ENCODE measurements around the gene CNTN2. TPM values are rescaled to one million over a fixed set of nuclear protein-coding genes. Genes with fewer than 3 reads are reported as not detected.

Gene CNTN2
- total RNA-seq, 1 experiment from 2014 or later: 1.2 TPM

- H3K36me3 Mint-ChIP-seq: no peaks in the 10 kb centered on the region
- ChIA-PET POLR2A (no interaction called here), CTCF (interaction anchor here (5.6 to 12.0 kb wide), 2 partner anchors 11 to 84 kb away, joined by 23 to 109 read pairs; no protein-coding TSS in a partner anchor)
- no peak for ATAC-seq
- H3K27me3 Mint-ChIP-seq (ENCODE audit: low read depth): no peaks in the 10 kb centered on the region
- no peak for DNase-seq (ENCODE audit: low spot score)
- no peak for TF ChIP-seq MLX (CRISPR knock-in tag; IDR thresholded peaks at IDR 0.05)
- TF ChIP-seq, protein P1, sequence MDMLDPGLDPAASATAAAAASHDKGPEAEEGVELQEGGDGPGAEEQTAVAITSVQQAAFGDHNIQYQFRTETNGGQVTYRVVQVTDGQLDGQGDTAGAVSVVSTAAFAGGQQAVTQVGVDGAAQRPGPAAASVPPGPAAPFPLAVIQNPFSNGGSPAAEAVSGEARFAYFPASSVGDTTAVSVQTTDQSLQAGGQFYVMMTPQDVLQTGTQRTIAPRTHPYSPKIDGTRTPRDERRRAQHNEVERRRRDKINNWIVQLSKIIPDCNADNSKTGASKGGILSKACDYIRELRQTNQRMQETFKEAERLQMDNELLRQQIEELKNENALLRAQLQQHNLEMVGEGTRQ (CRISPR knock-in tag; IDR thresholded peaks at IDR 0.05): no peak
- TF ChIP-seq, protein P2, sequence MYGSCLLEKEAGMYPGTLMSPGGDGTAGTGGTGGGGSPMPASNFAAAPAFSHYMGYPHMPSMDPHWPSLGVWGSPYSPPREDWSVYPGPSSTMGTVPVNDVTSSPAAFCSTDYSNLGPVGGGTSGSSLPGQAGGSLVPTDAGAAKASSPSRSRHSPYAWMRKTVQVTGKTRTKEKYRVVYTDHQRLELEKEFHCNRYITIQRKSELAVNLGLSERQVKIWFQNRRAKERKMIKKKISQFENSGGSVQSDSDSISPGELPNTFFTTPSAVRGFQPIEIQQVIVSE (CRISPR knock-in tag; IDR thresholded peaks at IDR 0.05; ENCODE audit: borderline replicate concordance): no peak
- TF ChIP-seq ZSCAN18 (CRISPR knock-in tag; IDR thresholded peaks at IDR 0.05): no peak
- TF ChIP-seq FOXK1 (CRISPR knock-in tag; IDR thresholded peaks at IDR 0.05): no peak
- no peak for TF ChIP-seq CREM (CRISPR knock-in tag; IDR thresholded peaks at IDR 0.05)
- no peaks in the 10 kb centered on the region for H3K9me3 Mint-ChIP-seq
- no peak overlapping the region for H3K27ac Mint-ChIP-seq
- no peak overlapping the region for H3K4me3 Mint-ChIP-seq
- H3K4me1 Mint-ChIP-seq: 0 out of 2 replicates have a peak, but pooled peaks cover 2% of the 10 kb centered on the region
These were observed 30.5 kb downstream of the CNTN2 start for GRCh38 chr1:205073511-205073910.

DNA sequence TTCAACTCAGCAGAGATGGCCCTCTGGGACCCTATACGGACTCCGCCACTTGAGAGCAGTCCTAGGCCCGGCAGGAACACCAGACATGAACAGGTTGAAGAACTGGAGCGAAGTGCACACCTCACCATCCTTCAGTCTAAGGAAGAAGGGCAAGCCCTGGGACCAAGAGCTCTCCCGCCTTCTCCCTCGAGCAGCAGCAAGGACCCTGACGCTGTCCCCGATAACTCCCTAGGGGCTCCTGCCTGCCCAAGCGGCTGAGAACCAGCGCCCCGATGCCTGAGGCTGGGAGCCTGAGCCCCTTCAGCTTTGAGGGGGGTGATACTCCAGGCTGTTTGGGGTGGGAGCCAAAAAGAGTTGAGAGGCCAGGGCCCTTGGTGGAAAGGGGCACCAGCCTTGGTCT, 31.1 kb downstream of the CNTN2 start:
- POLR2A ChIA-PET: no interaction called here
- Mint-ChIP-seq H3K27me3 (ENCODE audit: low read depth) (no peaks in the 10 kb centered on the region), H3K36me3 (no peaks in the 10 kb centered on the region), H3K9me3 (no peaks in the 10 kb centered on the region), H3K4me1 (0 out of 2 replicates have a peak, but pooled peaks cover 2% of the 10 kb centered on the region), H3K27ac (no peak overlapping the region), H3K4me3 (no peak overlapping the region)
- CTCF ChIA-PET: interaction anchor here (1.6 to 12.0 kb wide), 3 partner anchors 12 to 182 kb away, joined by 4 to 109 read pairs (median 23); no protein-coding TSS in a partner anchor
- TF ChIP-seq SOX15 (CRISPR knock-in tag; IDR thresholded peaks at IDR 0.05): no peak
- TF ChIP-seq NFYB (CRISPR knock-in tag; conservative IDR thresholded peaks at IDR 0.05; ENCODE audit: low read depth): no peak
- TF ChIP-seq TEAD1 (CRISPR knock-in tag; IDR thresholded peaks at IDR 0.05): no peak
- TF ChIP-seq ZNF671 (CRISPR knock-in tag; IDR thresholded peaks at IDR 0.05): no peak
- TF ChIP-seq MYBL2 (CRISPR knock-in tag; IDR thresholded peaks at IDR 0.05): no peak
- TF ChIP-seq, protein P1 (CRISPR knock-in tag; IDR thresholded peaks at IDR 0.05): no peak
- TF ChIP-seq, protein P3, sequence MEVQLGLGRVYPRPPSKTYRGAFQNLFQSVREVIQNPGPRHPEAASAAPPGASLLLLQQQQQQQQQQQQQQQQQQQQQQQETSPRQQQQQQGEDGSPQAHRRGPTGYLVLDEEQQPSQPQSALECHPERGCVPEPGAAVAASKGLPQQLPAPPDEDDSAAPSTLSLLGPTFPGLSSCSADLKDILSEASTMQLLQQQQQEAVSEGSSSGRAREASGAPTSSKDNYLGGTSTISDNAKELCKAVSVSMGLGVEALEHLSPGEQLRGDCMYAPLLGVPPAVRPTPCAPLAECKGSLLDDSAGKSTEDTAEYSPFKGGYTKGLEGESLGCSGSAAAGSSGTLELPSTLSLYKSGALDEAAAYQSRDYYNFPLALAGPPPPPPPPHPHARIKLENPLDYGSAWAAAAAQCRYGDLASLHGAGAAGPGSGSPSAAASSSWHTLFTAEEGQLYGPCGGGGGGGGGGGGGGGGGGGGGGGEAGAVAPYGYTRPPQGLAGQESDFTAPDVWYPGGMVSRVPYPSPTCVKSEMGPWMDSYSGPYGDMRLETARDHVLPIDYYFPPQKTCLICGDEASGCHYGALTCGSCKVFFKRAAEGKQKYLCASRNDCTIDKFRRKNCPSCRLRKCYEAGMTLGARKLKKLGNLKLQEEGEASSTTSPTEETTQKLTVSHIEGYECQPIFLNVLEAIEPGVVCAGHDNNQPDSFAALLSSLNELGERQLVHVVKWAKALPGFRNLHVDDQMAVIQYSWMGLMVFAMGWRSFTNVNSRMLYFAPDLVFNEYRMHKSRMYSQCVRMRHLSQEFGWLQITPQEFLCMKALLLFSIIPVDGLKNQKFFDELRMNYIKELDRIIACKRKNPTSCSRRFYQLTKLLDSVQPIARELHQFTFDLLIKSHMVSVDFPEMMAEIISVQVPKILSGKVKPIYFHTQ (CRISPR knock-in tag; IDR thresholded peaks at IDR 0.05): no peak
- TF ChIP-seq, protein P4, sequence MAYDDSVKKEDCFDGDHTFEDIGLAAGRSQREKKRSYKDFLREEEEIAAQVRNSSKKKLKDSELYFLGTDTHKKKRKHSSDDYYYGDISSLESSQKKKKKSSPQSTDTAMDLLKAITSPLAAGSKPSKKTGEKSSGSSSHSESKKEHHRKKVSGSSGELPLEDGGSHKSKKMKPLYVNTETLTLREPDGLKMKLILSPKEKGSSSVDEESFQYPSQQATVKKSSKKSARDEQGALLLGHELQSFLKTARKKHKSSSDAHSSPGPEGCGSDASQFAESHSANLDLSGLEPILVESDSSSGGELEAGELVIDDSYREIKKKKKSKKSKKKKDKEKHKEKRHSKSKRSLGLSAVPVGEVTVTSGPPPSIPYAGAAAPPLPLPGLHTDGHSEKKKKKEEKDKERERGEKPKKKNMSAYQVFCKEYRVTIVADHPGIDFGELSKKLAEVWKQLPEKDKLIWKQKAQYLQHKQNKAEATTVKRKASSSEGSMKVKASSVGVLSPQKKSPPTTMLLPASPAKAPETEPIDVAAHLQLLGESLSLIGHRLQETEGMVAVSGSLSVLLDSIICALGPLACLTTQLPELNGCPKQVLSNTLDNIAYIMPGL (CRISPR knock-in tag; IDR thresholded peaks at IDR 0.05): no peak
- TF ChIP-seq ZNF396 (CRISPR knock-in tag; IDR thresholded peaks at IDR 0.05; ENCODE audit: borderline replicate concordance): no peak
- TF ChIP-seq, protein P5, sequence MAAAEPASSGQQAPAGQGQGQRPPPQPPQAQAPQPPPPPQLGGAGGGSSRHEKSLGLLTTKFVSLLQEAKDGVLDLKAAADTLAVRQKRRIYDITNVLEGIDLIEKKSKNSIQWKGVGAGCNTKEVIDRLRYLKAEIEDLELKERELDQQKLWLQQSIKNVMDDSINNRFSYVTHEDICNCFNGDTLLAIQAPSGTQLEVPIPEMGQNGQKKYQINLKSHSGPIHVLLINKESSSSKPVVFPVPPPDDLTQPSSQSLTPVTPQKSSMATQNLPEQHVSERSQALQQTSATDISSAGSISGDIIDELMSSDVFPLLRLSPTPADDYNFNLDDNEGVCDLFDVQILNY (CRISPR knock-in tag; IDR thresholded peaks at IDR 0.05): no peak
- ATAC-seq (no peak), DNase-seq (ENCODE audit: low spot score) (no peak)
